Adipocyte (in vitro differentiated cells): Measurements from ENCODE around the gene TPRG1.
A peak's percentile ranks its signal among the peaks of the same experiment; 100 is the strongest.

ENCODE experiments used
- DNase-seq: peaks from one replicate; pipeline ENCODE4 v3.0.0-alpha.2; 2015; ENCODE audit warnings: low read depth
- H3K27me3 ChIP-seq: replicated peaks from 2 replicates; pipeline ENCODE4 v1.7.0; 2013; ENCODE audit warnings: mild to moderate bottlenecking, low read length, moderate library complexity; ENCODE audit not compliant: control insufficient read depth, insufficient read depth
- H3K36me3 ChIP-seq: 2 replicates; pipeline ENCODE4 v1.7.0; 2013; ENCODE audit warnings: low read length, mild to moderate bottlenecking, moderate library complexity; ENCODE audit not compliant: control insufficient read depth, insufficient read depth, severe bottlenecking
- H3K4me1 ChIP-seq: 2 replicates; pipeline ENCODE4 v1.7.0; 2013; ENCODE audit warnings: mild to moderate bottlenecking, low read length, moderate library complexity; ENCODE audit not compliant: control insufficient read depth, insufficient read depth
- H3K4me3 ChIP-seq: 2 replicates; pipeline ENCODE4 v1.7.0; 2013; ENCODE audit warnings: mild to moderate bottlenecking, low read length, moderate library complexity
- H3K9ac ChIP-seq: 2 replicates; pipeline ENCODE4 v1.7.0; 2013; ENCODE audit warnings: mild to moderate bottlenecking, low read length, moderate library complexity
- H3K9me3 ChIP-seq: 2 replicates; pipeline ENCODE4 v1.7.0; 2013; ENCODE audit warnings: mild to moderate bottlenecking, low read length, moderate library complexity; ENCODE audit not compliant: control insufficient read depth

TPRG1 gene

GRCh38 chr3:189233225-189233858 is 61.6 kb downstream of the TPRG1 start:
- peak; percentile 87 for DNase-seq
- Histone ChIP-seq H3K4me1 (peaks cover 8% of the 10 kb centered on the region), H3K27me3 (no peaks in the 10 kb centered on the region), H3K9ac (no peak overlapping the region), H3K36me3 (no peaks in the 10 kb centered on the region), H3K4me3 (no peak overlapping the region), H3K9me3 (no peaks in the 10 kb centered on the region)

GRCh38 chr3:189235214-189235613 is 63.4 kb downstream of the TPRG1 start:
- H3K36me3 ChIP-seq: no peaks in the 10 kb centered on the region

DNA sequence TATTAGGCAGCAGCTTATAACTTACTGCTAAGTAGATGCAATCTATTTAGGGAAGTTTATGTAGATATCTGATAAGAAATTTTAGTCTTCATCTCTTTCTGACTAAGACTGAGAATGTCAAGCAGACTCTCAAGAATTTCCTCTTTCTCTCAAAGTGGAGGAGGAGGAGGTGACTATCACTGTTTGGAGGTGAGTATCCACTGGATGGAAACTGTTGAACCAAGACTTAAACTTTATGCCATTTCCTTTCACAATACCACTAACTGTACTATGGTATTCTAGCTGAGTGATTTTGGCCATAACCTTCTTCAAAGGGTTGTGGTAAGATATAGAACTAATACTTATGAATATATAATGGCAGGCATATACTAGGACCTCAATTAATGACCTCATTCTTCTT is 64.6 kb downstream of the TPRG1 start:
- H3K9me3 ChIP-seq: no peaks in the 10 kb centered on the region
- H3K9ac ChIP-seq: no peak overlapping the region
- no peaks in the 10 kb centered on the region for H3K36me3 ChIP-seq
- peaks cover 8% of the 10 kb centered on the region for H3K4me1 ChIP-seq
- H3K4me3 ChIP-seq: no peak overlapping the region
- no peaks in the 10 kb centered on the region for H3K27me3 ChIP-seq
- no peak for DNase-seq

More at GRCh38 chr3:189235214-189235613, 63.4 kb downstream of the TPRG1 start:
- peaks cover 8% of the 10 kb centered on the region for H3K4me1 ChIP-seq
- no peaks in the 10 kb centered on the region for H3K9me3 ChIP-seq
- no peak overlapping the region for H3K9ac ChIP-seq
- DNase-seq: no peak
- H3K27me3 ChIP-seq: no peaks in the 10 kb centered on the region
- no peak overlapping the region for H3K4me3 ChIP-seq

DNA sequence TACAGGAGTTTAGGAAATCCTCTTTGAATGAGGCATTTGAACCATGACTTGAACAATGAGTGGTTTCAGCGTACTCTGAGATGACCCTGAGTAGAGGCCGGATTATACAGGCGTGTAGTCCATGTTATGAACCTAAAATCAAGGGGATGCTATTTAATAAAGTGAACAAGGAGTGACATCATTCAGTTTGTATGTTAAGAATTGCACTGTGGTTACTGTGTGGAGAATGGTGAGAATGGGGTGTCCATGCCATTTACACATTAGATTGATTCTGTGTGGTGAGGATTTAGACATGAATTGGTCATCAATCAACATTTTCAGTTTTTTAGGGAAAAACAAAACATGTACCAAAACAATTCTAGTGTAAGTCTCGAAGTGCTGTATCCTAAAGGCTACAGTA is 65.8 kb downstream of the TPRG1 start:
- H3K36me3 ChIP-seq: no peaks in the 10 kb centered on the region
- DNase-seq: no peak
- H3K27me3 ChIP-seq: no peaks in the 10 kb centered on the region
- no peak overlapping the region for H3K4me3 ChIP-seq
- no peak overlapping the region for H3K9ac ChIP-seq
- no peaks in the 10 kb centered on the region for H3K9me3 ChIP-seq
- peaks cover 6% of the 10 kb centered on the region for H3K4me1 ChIP-seq

GRCh38 chr3:189238071-189238470 is 66.3 kb downstream of the TPRG1 start:
- Histone ChIP-seq H3K36me3 (peaks cover 2% of the 10 kb centered on the region), H3K9me3 (peaks cover 1% of the 10 kb centered on the region), H3K4me1 (peaks cover under 1% of the 10 kb centered on the region), H3K4me3 (no peak overlapping the region), H3K9ac (no peak overlapping the region), H3K27me3 (no peaks in the 10 kb centered on the region)
- DNase-seq: no peak

- Histone ChIP-seq H3K9me3 (peaks cover 6% of the 10 kb centered on the region), H3K36me3 (peaks cover 5% of the 10 kb centered on the region), H3K27me3 (no peaks in the 10 kb centered on the region), H3K4me3 (no peak overlapping the region), H3K9ac (no peak overlapping the region), H3K4me1 (no peaks in the 10 kb centered on the region)
- no peak for DNase-seq
Measured at GRCh38 chr3:189239616-189240015, 67.8 kb downstream of the TPRG1 start.

- no peaks in the 10 kb centered on the region for H3K4me1 ChIP-seq
- H3K27me3 ChIP-seq: no peaks in the 10 kb centered on the region
- no peak overlapping the region for H3K9ac ChIP-seq
- no peaks in the 10 kb centered on the region for H3K9me3 ChIP-seq
- H3K36me3 ChIP-seq: no peaks in the 10 kb centered on the region
- DNase-seq: no peak
- no peak overlapping the region for H3K4me3 ChIP-seq
Measured at GRCh38 chr3:189249987-189250386, 78.2 kb downstream of the TPRG1 start.

DNA sequence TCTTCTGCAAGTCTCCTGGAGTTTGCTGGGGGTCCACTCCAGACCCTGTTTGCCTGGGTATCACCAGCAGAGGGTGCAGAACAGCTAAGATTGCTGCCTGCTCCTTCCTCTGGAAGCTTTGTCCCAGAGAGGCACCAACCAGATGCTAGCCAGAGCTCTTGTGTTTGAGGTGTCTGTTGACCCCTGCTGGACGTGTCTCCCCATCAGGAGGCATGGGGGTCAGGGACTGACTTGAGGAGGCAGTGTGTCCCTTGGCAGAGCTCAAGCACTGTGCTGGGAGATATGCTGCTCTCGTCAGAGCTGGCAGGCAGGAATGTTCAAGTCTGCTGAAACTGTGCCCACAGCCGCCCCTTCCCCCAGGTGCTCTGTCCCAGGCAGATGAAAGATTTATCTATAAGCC is 86.5 kb downstream of the TPRG1 start:
- Histone ChIP-seq H3K36me3 (no peaks in the 10 kb centered on the region), H3K4me1 (no peaks in the 10 kb centered on the region), H3K9me3 (no peaks in the 10 kb centered on the region), H3K9ac (no peak overlapping the region), H3K27me3 (no peaks in the 10 kb centered on the region), H3K4me3 (no peak overlapping the region)
- no peak for DNase-seq

DNA sequence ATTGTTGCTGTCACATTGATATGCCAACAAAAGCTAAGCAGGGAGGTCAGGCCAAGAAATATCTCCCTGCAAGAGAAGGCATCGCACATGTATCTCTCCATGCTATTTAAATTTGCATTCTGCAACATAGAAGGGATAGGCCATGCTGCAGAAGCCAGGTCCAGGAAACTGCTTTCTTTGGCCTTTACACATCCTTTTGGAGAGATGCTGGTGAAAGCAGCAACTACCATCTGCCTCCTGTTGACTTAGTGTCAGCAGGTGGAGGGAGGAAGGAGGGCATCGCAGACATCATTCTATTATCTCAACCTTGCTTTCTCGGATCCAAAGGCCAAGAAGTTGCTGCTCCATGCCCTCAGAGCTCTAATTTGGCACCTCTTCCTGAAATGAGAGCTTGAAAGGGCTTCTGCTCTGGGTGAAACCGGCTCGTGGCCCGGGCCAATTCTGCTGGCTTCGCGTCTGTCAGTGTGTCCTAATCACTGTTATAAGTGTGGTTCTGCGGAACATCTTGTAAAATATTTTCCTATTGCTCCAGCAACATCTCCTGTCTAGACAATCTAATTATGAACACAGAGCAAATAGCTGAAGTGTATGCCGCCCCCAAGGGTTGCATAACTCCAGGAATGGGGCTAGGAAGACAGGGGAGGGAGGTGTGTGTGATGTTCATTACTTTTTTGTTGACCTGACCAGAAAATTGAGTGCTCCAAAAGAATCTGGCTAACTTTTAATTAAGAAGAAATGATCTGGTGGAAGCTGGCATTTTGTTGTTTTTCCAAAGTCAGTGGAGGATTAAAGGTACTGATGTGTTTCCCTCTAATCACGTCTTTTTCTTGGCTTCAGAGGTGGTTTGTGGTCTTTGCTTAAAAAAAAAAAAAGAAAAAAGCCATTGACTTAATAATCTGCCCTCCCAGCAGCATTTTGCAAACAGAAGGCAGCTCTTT is 89.1 kb downstream of the TPRG1 start:
- H3K27me3 ChIP-seq: no peaks in the 10 kb centered on the region
- H3K9ac ChIP-seq: no peak overlapping the region
- no peaks in the 10 kb centered on the region for H3K4me1 ChIP-seq
- H3K36me3 ChIP-seq: no peaks in the 10 kb centered on the region
- DNase-seq: peak; percentile 30
- H3K4me3 ChIP-seq: no peak overlapping the region
- H3K9me3 ChIP-seq: no peaks in the 10 kb centered on the region

DNA sequence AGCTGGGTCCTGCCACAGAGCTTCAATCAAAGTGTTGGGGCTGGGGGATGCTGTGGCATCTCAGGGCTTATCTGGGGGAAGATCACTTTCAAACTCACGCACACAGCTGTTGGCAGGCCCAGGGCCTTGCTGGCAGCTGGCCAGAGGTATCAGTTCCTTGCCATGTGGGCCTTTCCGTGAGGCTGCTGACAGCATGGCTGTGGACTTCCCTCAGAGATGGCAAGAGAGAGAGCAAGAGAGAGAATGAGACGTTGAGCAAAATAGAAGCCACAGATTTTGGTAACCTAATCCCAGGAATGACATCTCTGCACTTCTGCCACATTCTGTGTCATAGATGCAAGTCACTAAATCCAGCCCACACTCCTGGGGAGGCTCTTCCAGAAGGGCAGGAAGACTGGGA is 91.0 kb downstream of the TPRG1 start:
- no peak for DNase-seq
- no peaks in the 10 kb centered on the region for H3K27me3 ChIP-seq

GRCh38 chr3:189267981-189268613 is 96.3 kb downstream of the TPRG1 start:
- H3K36me3 ChIP-seq: no peaks in the 10 kb centered on the region
- peaks cover 8% of the 10 kb centered on the region for H3K4me1 ChIP-seq
- DNase-seq: peak; percentile 8
- H3K4me3 ChIP-seq: no peak overlapping the region
- no peak overlapping the region for H3K9ac ChIP-seq
- no peaks in the 10 kb centered on the region for H3K27me3 ChIP-seq
- no peaks in the 10 kb centered on the region for H3K9me3 ChIP-seq

More for the DNA sequence above, 91.0 kb downstream of the TPRG1 start:
- H3K9ac ChIP-seq: no peak overlapping the region
- H3K4me1 ChIP-seq: no peaks in the 10 kb centered on the region
- no peaks in the 10 kb centered on the region for H3K36me3 ChIP-seq
- no peaks in the 10 kb centered on the region for H3K9me3 ChIP-seq
- no peak overlapping the region for H3K4me3 ChIP-seq
